HG03442 (cell line): ENCODE measurements around the gene PRELID3B.
"Not testable (repeated sequence)": the region's sequence is repeated elsewhere in the genome, so short reads cannot be mapped to it uniquely, and the experiment has no call there.

Experiments used
- ATAC-seq: cut with Tn5 transposase; IDR thresholded peaks from one replicate; pipeline ENCODE4 v1.9.1; 2021; ENCODE audit warnings: mild to moderate bottlenecking, moderate library complexity; ENCODE audit not compliant: unreplicated experiment

The PRELID3B gene

GRCh38 chr20:59027741-59028320 is 14.8 kb downstream of the PRELID3B start:
- ATAC-seq = no peak

- ATAC-seq = no peak
These were observed 15.5 kb downstream of the PRELID3B start for GRCh38 chr20:59026904-59027740.

GRCh38 chr20:59025511-59025910 is 17.1 kb downstream of the PRELID3B start:
- ATAC-seq = no peak

- ATAC-seq = no peak
These were observed 17.5 kb downstream of the PRELID3B start for GRCh38 chr20:59025086-59025485.

GRCh38 chr20:59024111-59024530 is 18.5 kb downstream of the PRELID3B start:
- ATAC-seq = no peak

GRCh38 chr20:59023616-59024015 is 19.0 kb downstream of the PRELID3B start:
- ATAC-seq = no peak

- no peak for ATAC-seq
These were observed 19.8 kb downstream of the PRELID3B start for GRCh38 chr20:59022754-59023153.

- ATAC-seq = no peak
These were observed 21.5 kb downstream of the PRELID3B start for GRCh38 chr20:59020938-59021551.

GRCh38 chr20:59019217-59019616 is 23.4 kb downstream of the PRELID3B start, which contains the start of gene TUBB1:
TUBB1 (plus strand) TSS chr20:59019429; CDS start chr20:59019523, 94 bp downstream.
- ATAC-seq = no peak

- no peak for ATAC-seq
These were observed 23.8 kb downstream of the PRELID3B start for GRCh38 chr20:59018817-59019216.

- ATAC-seq = no peak
These were observed 24.9 kb downstream of the PRELID3B start for GRCh38 chr20:59017493-59018231.

GRCh38 chr20:59016795-59017492 is 25.6 kb downstream of the PRELID3B start:
- ATAC-seq = no peak

GRCh38 chr20:59015812-59016711 is 26.5 kb downstream of the PRELID3B start:
- ATAC-seq = no peak

GRCh38 chr20:59015411-59015810 is 27.2 kb downstream of the PRELID3B start:
- no peak for ATAC-seq

- no peak for ATAC-seq
These were observed 27.8 kb downstream of the PRELID3B start for GRCh38 chr20:59014680-59015389.

- no peak for ATAC-seq
These were observed 28.5 kb downstream of the PRELID3B start for GRCh38 chr20:59013959-59014608.

- no peak for ATAC-seq
These were observed 29.3 kb downstream of the PRELID3B start for GRCh38 chr20:59013031-59013951.

- not testable (repeated sequence) for ATAC-seq
These were observed 30.8 kb downstream of the PRELID3B start for GRCh38 chr20:59011874-59012157.
